ENCODE measurements around the gene FOCAD. TPM values are rescaled to one million over a fixed set of nuclear protein-coding genes. Genes with fewer than 3 reads are reported as not detected.

FOCAD gene
- total RNA-seq, 1 experiment from 2014 or later, result 40.7 TPM

- H3K9me3 ChIP-seq (ENCODE audit: control insufficient read depth in 1 of 2, insufficient read depth in 1 of 2, low read depth in 1 of 2, low read length in 2 of 2), result no peaks in the 10 kb centered on the region
- intact Hi-C loops (cut with micrococcal nuclease), result no loop called here
- H3K9me2 ChIP-seq (ENCODE audit: insufficient read depth), result no peaks in the 10 kb centered on the region
- H3K36me3 ChIP-seq (ENCODE audit: control insufficient read depth in 1 of 2, insufficient read depth in 2 of 2, low read length in 2 of 2), result no peaks in the 10 kb centered on the region
- H3K4me1 ChIP-seq (ENCODE audit: control insufficient read depth in 1 of 2, insufficient read depth in 2 of 2, low read length in 2 of 2), result no peaks in the 10 kb centered on the region
- H2AFZ ChIP-seq (ENCODE audit: low read depth, low read length, poor library complexity, severe bottlenecking), result no peak overlapping the region
- no peaks in the 10 kb centered on the region for H4K20me1 ChIP-seq (ENCODE audit: insufficient read depth)
- H3K79me2 ChIP-seq (ENCODE audit: insufficient read depth, low read length), result no peaks in the 10 kb centered on the region
- H3K4me2 ChIP-seq (ENCODE audit: low read length), result no peak overlapping the region
- H3K27ac ChIP-seq (ENCODE audit: low read depth, low read length), result no peak overlapping the region
- H3K27me3 ChIP-seq (ENCODE audit: insufficient read depth, low read length), result no peaks in the 10 kb centered on the region
- no peak overlapping the region for H3K9ac ChIP-seq (ENCODE audit: low read length)
- ChIA-PET RAD21 (ENCODE audit: low non-redundant PET in 1 of 2, low total read pairs in 2 of 2, uncharacterized antibody in 2 of 2, unreplicated experiment in 2 of 2) (no interaction called here), CTCF (no interaction called here), POLR2A (no interaction called here)
- no peak for ATAC-seq
- no TSS peak for BruUV-seq (replicated peaks)
- H3K4me3 ChIP-seq (replicated peaks in 1 of 2; ENCODE audit: low read depth in 1 of 2, low read length in 2 of 2), result no peak overlapping the region
- no peak for DNase-seq (ENCODE audit: low read depth, low spot score)
- TF ChIP-seq MAX (IDR thresholded peaks at IDR 0.05) (no peak), POLR2AphosphoS5 (IDR thresholded peaks at IDR 0.05; ENCODE audit: low read depth, low read length) (no peak), TCF7L2 (IDR thresholded peaks at IDR 0.05; ENCODE audit: borderline replicate concordance, extremely low read depth, insufficient read depth, insufficient read length) (no peak), ZNF274 (IDR thresholded peaks at IDR 0.05; ENCODE audit: low read depth, low read length) (no peak), ELF1 (IDR thresholded peaks at IDR 0.05; ENCODE audit: borderline replicate concordance, low read depth) (no peak), JUND (IDR thresholded peaks at IDR 0.05) (no peak), CEBPB (IDR thresholded peaks at IDR 0.05; ENCODE audit: low read depth) (no peak), FOSL1 (IDR thresholded peaks at IDR 0.05; ENCODE audit: low read depth) (no peak), CBX3 (IDR thresholded peaks at IDR 0.05; ENCODE audit: low read depth) (no peak), POLR2A (IDR thresholded peaks at IDR 0.05; ENCODE audit: borderline replicate concordance, extremely low read depth, insufficient read depth, insufficient read length) (no peak), SRF (IDR thresholded peaks at IDR 0.05; ENCODE audit: low read depth) (no peak), RAD21 (IDR thresholded peaks at IDR 0.05; ENCODE audit: low read depth) (no peak), EGR1 (IDR thresholded peaks at IDR 0.05; ENCODE audit: low read depth) (no peak), CTCF (IDR thresholded peaks at IDR 0.05 in 2 of 3, conservative IDR thresholded peaks at IDR 0.05 in 1 of 3; ENCODE audit: borderline replicate concordance in 1 of 3, insufficient read depth in 1 of 3, low read depth in 2 of 3, low read length in 2 of 3) (no peak), ZBTB33 (IDR thresholded peaks at IDR 0.05; ENCODE audit: extremely low read depth, insufficient replicate concordance, low read length) (no peak), SIN3A (IDR thresholded peaks at IDR 0.05; ENCODE audit: low read depth) (no peak)
Observed at GRCh38 chr9:20853866-20854265, 169.8 kb downstream of the FOCAD start.

All from HCT116 (cell line).